ENCODE measurements around the gene TP53. TPM values are rescaled to one million over a fixed set of nuclear protein-coding genes. Genes with fewer than 3 reads are reported as not detected.
A peak's percentile ranks its signal among the peaks of the same experiment; 100 is the strongest.

The TP53 gene
- total and polyA plus RNA-seq, 9 of the 15 experiments (the other 6 are each of a cell fraction or from before 2014, with no cell fraction given) = 2.8 to 14.0 (median 7.1) TPM

DNA sequence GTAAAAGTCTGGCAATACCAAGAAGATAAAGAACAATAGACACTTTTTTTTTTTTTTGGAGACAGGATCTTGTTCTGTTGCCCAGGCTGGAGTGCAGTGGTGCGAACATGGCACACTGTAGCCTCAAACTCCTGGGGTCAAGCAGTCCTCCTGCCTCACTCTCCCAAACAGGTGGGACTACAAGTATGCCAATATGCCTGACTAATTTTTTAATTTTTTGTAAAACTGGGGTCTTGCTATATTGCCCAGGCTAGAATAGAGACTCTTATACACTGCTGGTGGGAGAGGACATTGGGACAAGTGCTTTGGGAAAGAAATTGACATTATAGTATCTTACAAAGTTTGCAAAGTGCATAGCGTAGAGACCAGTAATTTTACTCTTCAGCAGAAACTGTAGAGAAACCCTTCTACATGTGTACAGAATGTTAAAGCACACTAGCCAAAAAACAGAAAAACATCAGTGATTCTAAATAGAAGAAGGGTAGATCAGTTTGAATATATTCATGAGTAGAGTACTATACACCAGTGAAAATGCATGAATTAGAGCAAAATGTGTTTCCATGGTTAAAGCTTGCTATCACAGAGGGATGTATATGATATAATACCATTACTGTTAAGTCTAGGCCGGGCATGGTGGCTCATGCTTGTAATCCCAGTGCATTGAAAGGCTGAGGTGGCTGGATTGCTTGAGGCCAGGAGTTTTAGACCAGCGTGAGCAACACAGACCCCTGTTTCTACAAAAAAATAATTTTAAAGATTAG is 10.7 kb upstream of the TP53 start:
- no peak for DNase-seq (ENCODE audit: extremely low read depth in 1 of 4, low spot score in 3 of 4)
- peak; percentile 41 for TF ChIP-seq ZNF146 (CRISPR knock-in tag; IDR thresholded peaks at IDR 0.05; ENCODE audit: unreplicated experiment)
- TF ChIP-seq STAT6 (CRISPR knock-in tag; IDR thresholded peaks at IDR 0.05) = no peak
- no peak for TF ChIP-seq STAG1 (CRISPR knock-in tag; IDR thresholded peaks at IDR 0.05; ENCODE audit: borderline replicate concordance)
- no peak for TF ChIP-seq ZNF311 (CRISPR knock-in tag; IDR thresholded peaks at IDR 0.05)
- peak; percentile 41; the same call in 1 of the 2 replicates for TF ChIP-seq ZNF121 (CRISPR knock-in tag; conservative IDR thresholded peaks at IDR 0.05)
- TF ChIP-seq RB1 (IDR thresholded peaks at IDR 0.05; ENCODE audit: low read depth) = no peak
- Histone ChIP-seq H3K4me2 (ENCODE audit: insufficient read depth, low read length) (no peak overlapping the region), H3K36me3 (ENCODE audit: control insufficient read depth, insufficient read depth, low read length) (peaks cover 16% of the 10 kb centered on the region; the same call in 1 of the 3 replicates), H3K9ac (ENCODE audit: insufficient read depth in 1 of 2, low read depth in 2 of 2, low read length in 2 of 2) (no peak overlapping the region), H3K27ac (ENCODE audit: extremely low read depth, low read depth, low read length) (no peak overlapping the region), H3K4me1 (replicated peaks in 1 of 2; ENCODE audit: control insufficient read depth in 2 of 2, insufficient read depth in 2 of 2, low read length in 2 of 2) (peaks cover 0 to 3% of the 10 kb centered on the region in 2 experiments; a peak in 3 of 5 replicates), H4K20me1 (replicated peaks; ENCODE audit: control insufficient read depth, insufficient read depth, low read length) (no peaks in the 10 kb centered on the region), H3K9me3 (replicated peaks; ENCODE audit: control insufficient read depth, insufficient read depth, low read depth, low read length) (no peaks in the 10 kb centered on the region), H2AFZ (ENCODE audit: low read depth, low read length) (no peak overlapping the region), H3K27me3 (ENCODE audit: control insufficient read depth in 2 of 2, insufficient read depth in 2 of 2, low read length in 2 of 2) (no peaks in the 10 kb centered on the region), H3K9me1 (ENCODE audit: control insufficient read depth, insufficient read depth, low read length) (no peaks in the 10 kb centered on the region), H3K4me3 (no peak overlapping the region), H3K79me2 (ENCODE audit: control insufficient read depth, insufficient read depth, low read length) (no peaks in the 10 kb centered on the region)
- ATAC-seq = no peak
- no TSS peak for BruUV-seq (replicated peaks)
- 90% methylated on average over 4 of the region's 4 CpGs for WGBS (ENCODE audit: insufficient coverage, low coverage, missing lambda C conversion rate)
- in situ Hi-C loops (cut with MboI) (no loop called here), intact Hi-C loops (cut with micrococcal nuclease) (no loop called here)
- CTCF ChIA-PET (ENCODE audit: low intra/inter-chr PET ratio) = no interaction called here
- no peak for FAIRE-seq
- POLR2A ChIA-PET = no interaction called here
